Endothelial cell (in vitro differentiated cells): Measurements from ENCODE around the gene RAB1A. TPM values are rescaled to one million over a fixed set of nuclear protein-coding genes. Genes with fewer than 3 reads are reported as not detected.
"Not testable (repeated sequence)": the region's sequence is repeated elsewhere in the genome, so short reads cannot be mapped to it uniquely, and the experiment has no call there.

Experiments
- DNase-seq: peaks from one replicate; pipeline ENCODE4 v3.0.0; 2021; ENCODE audit warnings: low spot score
- H3K27ac Mint-ChIP-seq: one replicate; pipeline ENCODE4 v1.8.0; 2021; ENCODE audit warnings: mixed read lengths, inconsistent platforms; ENCODE audit not compliant: unreplicated experiment
- H3K27me3 Mint-ChIP-seq: one replicate; pipeline ENCODE4 v1.8.0; 2021; ENCODE audit warnings: mild to moderate bottlenecking, moderate library complexity, mixed read lengths, inconsistent platforms; ENCODE audit not compliant: unreplicated experiment
- H3K36me3 Mint-ChIP-seq: one replicate; pipeline ENCODE4 v1.8.0; 2021; ENCODE audit warnings: mild to moderate bottlenecking, low read depth, mixed read lengths, inconsistent platforms; ENCODE audit not compliant: unreplicated experiment
- H3K4me1 Mint-ChIP-seq: one replicate; pipeline ENCODE4 v1.8.0; 2021; ENCODE audit warnings: mild to moderate bottlenecking, mixed read lengths, inconsistent platforms; ENCODE audit not compliant: unreplicated experiment
- H3K4me3 Mint-ChIP-seq: one replicate; pipeline ENCODE4 v1.8.0; 2021; ENCODE audit warnings: mild to moderate bottlenecking, mixed read lengths, inconsistent platforms; ENCODE audit not compliant: unreplicated experiment
- H3K9me3 Mint-ChIP-seq: one replicate; pipeline ENCODE4 v1.8.0; 2021; ENCODE audit warnings: mixed read lengths, inconsistent platforms; ENCODE audit not compliant: unreplicated experiment
- total RNA-seq: library from RNA; stranded (reverse); fragmentation: NEBNext Ultra II Directional; extraction: Animal tissue kit (Norgen Biotek cat#: 25700); gene quantifications from one replicate; pipeline ENCODE4 v1.2.1, GENCODE V29; 2021; ENCODE audit not compliant: unreplicated experiment
- TF ChIP-seq, protein P1 (sequence below): fragments of 200-600 bp; sonication (generic); IDR thresholded peaks from one replicate; pipeline ENCODE4 v1.5.0; 2021; ENCODE audit warnings: antibody characterized with exemption; ENCODE audit not compliant: unreplicated experiment

Gene RAB1A
- total RNA-seq, 1 donor from 2014 or later = 160 TPM

DNA sequence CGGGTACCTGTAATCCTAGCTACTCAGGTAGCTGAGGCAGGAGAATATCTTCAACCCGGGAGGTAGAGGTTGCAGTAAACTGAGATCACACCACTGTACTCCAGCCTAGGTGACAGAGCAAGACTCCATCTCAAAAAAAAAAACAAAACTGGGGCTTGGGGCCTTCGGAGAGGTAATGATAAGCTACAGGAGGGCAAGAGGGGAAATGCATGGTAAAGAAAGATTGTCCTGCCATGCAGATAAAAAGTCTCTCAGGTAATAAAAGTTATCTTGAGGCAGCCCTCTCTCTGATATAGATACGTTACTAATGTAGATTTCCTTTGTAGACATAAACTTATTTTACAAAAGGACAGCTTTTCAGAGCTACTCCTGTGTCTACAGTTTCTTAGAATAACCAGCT, 3.7 kb upstream of the RAB1A start:
- TF ChIP-seq, protein P1, sequence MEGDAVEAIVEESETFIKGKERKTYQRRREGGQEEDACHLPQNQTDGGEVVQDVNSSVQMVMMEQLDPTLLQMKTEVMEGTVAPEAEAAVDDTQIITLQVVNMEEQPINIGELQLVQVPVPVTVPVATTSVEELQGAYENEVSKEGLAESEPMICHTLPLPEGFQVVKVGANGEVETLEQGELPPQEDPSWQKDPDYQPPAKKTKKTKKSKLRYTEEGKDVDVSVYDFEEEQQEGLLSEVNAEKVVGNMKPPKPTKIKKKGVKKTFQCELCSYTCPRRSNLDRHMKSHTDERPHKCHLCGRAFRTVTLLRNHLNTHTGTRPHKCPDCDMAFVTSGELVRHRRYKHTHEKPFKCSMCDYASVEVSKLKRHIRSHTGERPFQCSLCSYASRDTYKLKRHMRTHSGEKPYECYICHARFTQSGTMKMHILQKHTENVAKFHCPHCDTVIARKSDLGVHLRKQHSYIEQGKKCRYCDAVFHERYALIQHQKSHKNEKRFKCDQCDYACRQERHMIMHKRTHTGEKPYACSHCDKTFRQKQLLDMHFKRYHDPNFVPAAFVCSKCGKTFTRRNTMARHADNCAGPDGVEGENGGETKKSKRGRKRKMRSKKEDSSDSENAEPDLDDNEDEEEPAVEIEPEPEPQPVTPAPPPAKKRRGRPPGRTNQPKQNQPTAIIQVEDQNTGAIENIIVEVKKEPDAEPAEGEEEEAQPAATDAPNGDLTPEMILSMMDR = no peak
- Mint-ChIP-seq H3K27ac (no peak overlapping the region), H3K4me3 (no peak overlapping the region), H3K36me3 (peaks cover 4% of the 10 kb centered on the region), H3K4me1 (peaks cover 12% of the 10 kb centered on the region), H3K9me3 (no peaks in the 10 kb centered on the region), H3K27me3 (peaks cover 23% of the 10 kb centered on the region)
- DNase-seq = no peak

DNA sequence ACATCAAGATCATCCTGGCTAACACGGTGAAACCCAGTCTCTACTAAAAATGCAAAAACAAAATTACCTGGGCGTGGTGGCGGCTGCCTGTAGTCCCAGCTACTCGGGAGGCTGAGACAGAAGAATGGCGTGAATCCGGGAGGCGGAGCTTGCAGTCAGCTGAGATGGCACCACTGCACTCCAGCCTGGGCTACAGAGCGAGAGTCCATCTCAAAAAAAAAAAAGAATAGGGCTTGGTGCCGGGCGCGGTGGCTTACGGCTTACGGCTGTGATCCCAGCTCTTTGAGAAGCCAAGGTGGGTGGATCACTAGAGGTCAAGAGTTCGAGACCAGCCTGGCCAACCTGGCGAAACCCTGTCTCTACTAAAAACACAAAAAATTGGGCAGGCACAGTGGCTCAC, 3.0 kb upstream of the RAB1A start:
- H3K36me3 Mint-ChIP-seq, H3K9me3 Mint-ChIP-seq, H3K4me3 Mint-ChIP-seq, DNase-seq, H3K27ac Mint-ChIP-seq: not testable (repeated sequence)
- Mint-ChIP-seq H3K4me1 (peaks cover 14% of the 10 kb centered on the region), H3K27me3 (peaks cover 23% of the 10 kb centered on the region)

DNA sequence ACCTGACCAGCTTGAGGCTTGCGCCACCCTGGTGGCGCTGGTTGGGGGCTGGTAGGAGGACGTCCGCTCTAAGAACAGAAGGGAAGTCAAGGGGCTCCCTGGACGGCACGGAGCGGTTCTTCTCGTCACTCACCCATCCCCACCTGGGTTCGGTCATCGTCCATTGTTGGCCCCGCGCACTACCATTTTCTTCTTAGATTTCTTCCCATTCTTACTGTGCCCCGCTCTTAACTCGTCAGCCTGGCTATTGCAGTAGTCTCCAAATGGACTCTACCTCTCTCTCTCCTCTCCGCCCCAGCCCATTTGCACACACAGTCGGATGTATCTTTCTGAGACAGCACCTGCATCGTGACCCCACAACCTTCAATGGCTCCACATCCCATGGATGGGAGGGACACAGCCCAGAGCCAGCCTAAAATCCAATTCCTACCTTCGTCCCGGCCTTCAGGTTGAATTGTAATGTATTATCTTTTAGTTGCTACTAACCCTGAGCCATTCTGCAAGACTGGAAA, 814 bp upstream of the RAB1A start:
- H3K4me1 Mint-ChIP-seq = peaks cover 22% of the 10 kb centered on the region
- H3K4me3 Mint-ChIP-seq = peak overlapping the region; percentile 95
- peak overlapping the region; percentile 95 for H3K27ac Mint-ChIP-seq
- peaks cover 21% of the 10 kb centered on the region for H3K27me3 Mint-ChIP-seq
- DNase-seq = no peak
- peaks cover 4% of the 10 kb centered on the region for H3K36me3 Mint-ChIP-seq
- TF ChIP-seq, protein P1 = no peak
- no peaks in the 10 kb centered on the region for H3K9me3 Mint-ChIP-seq

DNA sequence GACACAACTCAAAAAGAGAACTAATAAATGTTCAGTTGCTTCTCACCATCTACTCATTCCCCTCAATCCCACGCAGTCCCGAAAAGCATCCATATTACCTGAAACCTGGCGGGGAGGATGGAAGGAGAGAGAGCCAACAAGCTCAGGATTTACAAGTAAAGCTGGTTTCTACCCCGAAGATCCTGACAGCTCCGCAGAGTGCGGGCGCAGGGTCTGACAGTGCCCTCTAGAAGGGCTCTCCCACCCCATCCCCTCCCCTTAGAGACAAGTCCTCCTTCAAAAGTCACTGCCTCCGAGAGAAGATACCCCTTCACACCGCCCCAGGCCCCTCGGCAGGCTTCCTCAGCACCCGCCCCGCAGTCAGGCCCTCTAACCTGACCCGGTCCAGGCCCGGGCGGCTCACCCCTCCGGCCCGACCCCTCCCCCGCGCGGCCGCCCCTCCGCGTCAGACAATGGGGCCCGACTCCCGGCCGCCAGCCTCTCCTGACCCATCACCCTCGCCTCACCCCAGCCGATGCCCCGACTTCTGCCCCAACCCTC, 550 bp downstream of the RAB1A start:
- peaks cover 21% of the 10 kb centered on the region for H3K4me1 Mint-ChIP-seq
- H3K4me3 Mint-ChIP-seq = peak overlapping the region; percentile 100
- DNase-seq = peak; percentile 54
- TF ChIP-seq, protein P1 = no peak
- H3K27me3 Mint-ChIP-seq = peaks cover 21% of the 10 kb centered on the region
- H3K36me3 Mint-ChIP-seq = peaks cover 4% of the 10 kb centered on the region
- H3K27ac Mint-ChIP-seq = peak overlapping the region; percentile 99
- no peaks in the 10 kb centered on the region for H3K9me3 Mint-ChIP-seq

DNA sequence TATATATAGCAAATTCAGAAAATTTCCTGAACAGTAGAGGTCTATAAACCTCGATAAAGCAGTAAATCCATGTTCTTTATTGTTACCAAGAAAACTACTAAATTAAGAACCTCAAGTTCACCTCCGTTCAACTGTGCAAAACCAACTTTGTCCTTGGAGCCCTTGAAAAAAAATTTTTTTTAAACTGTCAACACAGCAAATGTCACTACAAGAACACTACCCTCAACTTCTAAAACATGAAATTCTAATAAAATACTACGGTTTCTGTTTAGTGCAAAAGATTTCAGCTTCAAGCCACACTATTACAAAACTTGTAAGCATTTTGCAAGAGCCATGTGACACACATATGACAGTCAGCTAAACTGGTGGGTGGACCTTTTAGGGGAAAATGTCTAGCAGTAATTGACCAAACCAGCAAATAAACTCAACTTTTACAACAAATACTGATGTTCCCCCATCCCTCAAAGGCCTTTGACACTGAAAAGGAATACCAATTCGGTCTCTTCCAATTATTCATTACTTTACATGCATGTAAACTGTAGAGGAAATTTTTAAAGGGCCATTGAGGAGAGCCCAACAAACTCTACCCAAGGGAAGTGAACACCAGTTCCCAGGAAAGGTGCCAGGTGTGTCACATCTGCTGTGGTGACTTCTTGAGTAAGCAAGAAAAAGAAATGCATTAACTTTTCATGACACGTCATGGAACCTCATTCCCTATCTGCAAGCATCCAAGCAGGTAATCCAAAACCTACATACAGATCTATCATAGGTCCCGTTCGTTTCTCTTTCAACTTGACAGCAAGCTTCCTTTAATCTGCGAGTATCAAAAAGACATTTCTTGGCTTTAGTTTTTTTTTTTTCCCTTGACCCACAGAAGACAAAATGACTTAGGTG, 1.4 kb downstream of the RAB1A start:
- TF ChIP-seq, protein P1 = no peak
- H3K4me1 Mint-ChIP-seq = peaks cover 21% of the 10 kb centered on the region
- peak overlapping the region; percentile 99 for H3K27ac Mint-ChIP-seq
- peaks cover 21% of the 10 kb centered on the region for H3K27me3 Mint-ChIP-seq
- no peaks in the 10 kb centered on the region for H3K9me3 Mint-ChIP-seq
- H3K36me3 Mint-ChIP-seq = peaks cover 4% of the 10 kb centered on the region
- H3K4me3 Mint-ChIP-seq = peak overlapping the region; percentile 100
- DNase-seq = no peak

DNA sequence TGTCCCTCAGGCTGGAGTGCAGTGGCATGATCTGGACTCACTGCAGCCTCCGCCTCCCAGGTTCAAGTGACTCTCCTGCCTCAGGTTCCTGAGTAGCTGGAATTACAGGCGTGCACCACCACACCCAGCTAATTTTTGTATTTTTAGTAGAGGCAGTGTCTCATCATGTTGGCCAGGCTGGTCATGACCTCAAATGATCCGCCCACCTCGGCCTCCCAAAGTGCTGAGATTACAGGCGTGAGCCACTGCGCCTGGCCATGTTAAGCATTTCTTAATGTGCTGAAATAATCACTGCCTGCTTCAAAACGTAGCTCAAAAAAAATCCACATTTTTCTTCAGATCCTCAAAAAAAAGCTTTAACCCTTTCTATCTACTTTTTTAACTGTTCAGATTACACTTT, 4.4 kb downstream of the RAB1A start:
- not testable (repeated sequence) for H3K27ac Mint-ChIP-seq, H3K36me3 Mint-ChIP-seq, H3K9me3 Mint-ChIP-seq, H3K4me3 Mint-ChIP-seq, DNase-seq
- peaks cover 12% of the 10 kb centered on the region for H3K27me3 Mint-ChIP-seq
- peaks cover 22% of the 10 kb centered on the region for H3K4me1 Mint-ChIP-seq
